Uterus (tissue), 4 donors: Measurements from ENCODE around the gene KRTAP5-11. TPM values are rescaled to one million over a fixed set of nuclear protein-coding genes. Genes with fewer than 3 reads are reported as not detected.
"Not testable (repeated sequence)": the region's sequence is repeated elsewhere in the genome, so short reads cannot be mapped to it uniquely, and the experiment has no call there.

Source experiments
- DNase-seq, 2 donors: peaks; one replicate each; pipeline ENCODE4 v3.0.0-alpha.2; 2019 to 2020
- H3K27ac ChIP-seq, 2 donors: fragments of 200-600 bp; sonication (generic); 1 replicate in 1 of 2; 2 replicates in 1 of 2; pipeline ENCODE4 v1.5.1; 2016 to 2018
- H3K27me3 ChIP-seq, 2 donors: fragments of 200-600 bp; sonication (generic); one replicate each; pipeline ENCODE4 v1.5.1; 2018 to 2019; ENCODE audit warnings: control low read depth in 1 of 2
- H3K36me3 ChIP-seq, 2 donors: fragments of 200-600 bp; sonication (generic); one replicate each; pipeline ENCODE4 v1.5.1; 2019; ENCODE audit warnings: control low read depth in 1 of 2
- H3K4me1 ChIP-seq, 2 donors: fragments of 200-600 bp; sonication (generic); one replicate each; pipeline ENCODE4 v1.5.1; 2018 to 2019; ENCODE audit warnings: control low read depth in 1 of 2
- H3K4me3 ChIP-seq, 2 donors: fragments of 200-600 bp; sonication (generic); 1 replicate in 1 of 2; 2 replicates in 1 of 2; pipeline ENCODE4 v1.5.1; 2018 to 2019; ENCODE audit warnings: mild to moderate bottlenecking in 1 of 2
- H3K9me3 ChIP-seq, 2 donors: fragments of 200-600 bp; sonication (generic); one replicate each; pipeline ENCODE4 v1.5.1; 2019; ENCODE audit warnings: control low read depth in 1 of 2
- CTCF ChIP-seq, 4 experiments: fragments of 200-600 bp in 2 of 4; fragments of 450-650 bp in 2 of 4; sonication (generic) in 2 of 4; IDR thresholded peaks; one replicate each; pipeline ENCODE4 v1.5.1; 2016 to 2019; ENCODE audit warnings: antibody characterized with exemption in 4 of 4, mild to moderate bottlenecking in 2 of 4, moderate library complexity in 1 of 4
- POLR2A ChIP-seq, 2 donors: fragments of 450-650 bp; IDR thresholded peaks; one replicate each; pipeline ENCODE4 v1.6.1; 2016; ENCODE audit warnings: antibody characterized with exemption in 2 of 2, mild to moderate bottlenecking in 1 of 2, moderate library complexity in 1 of 2
- intact Hi-C: fragments of 100-400 bp; cut with DNase I; formaldehyde crosslinking; loops from one replicate; pipeline ENCODE4 v1.15.1; 2023; ENCODE audit warnings: low total_unique reads
- total RNA-seq, 4 donors: library from RNA; depleted of rRNA in 3 of 4; stranded (reverse); fragments of >200 nt in 3 of 4; gene quantifications; one replicate each; pipeline versions ENCODE4 v1.1.0 to v1.2.4, GENCODE V29; 2014 to 2023
- donor health status: DM: yes; HTN: yes; CAD: no.

KRTAP5-11 gene
- total RNA-seq, 4 donors from 2014 or later = not detected

- H3K36me3 ChIP-seq, intact Hi-C loops, H3K27me3 ChIP-seq, DNase-seq, H3K9me3 ChIP-seq, H3K4me3 ChIP-seq, H3K27ac ChIP-seq, H3K4me1 ChIP-seq: not testable (repeated sequence)
Measured at GRCh38 chr11:71606853-71607519, 24.3 kb upstream of the KRTAP5-11 start.

GRCh38 chr11:71604798-71605488 is 22.3 kb upstream of the KRTAP5-11 start:
- H3K36me3 ChIP-seq, intact Hi-C loops, H3K9me3 ChIP-seq, H3K27ac ChIP-seq, H3K4me3 ChIP-seq, H3K27me3 ChIP-seq, H3K4me1 ChIP-seq, DNase-seq: not testable (repeated sequence)

GRCh38 chr11:71603221-71603620 is 20.5 kb upstream of the KRTAP5-11 start:
- intact Hi-C loops, H3K9me3 ChIP-seq, H3K27ac ChIP-seq, H3K4me3 ChIP-seq, H3K4me1 ChIP-seq, H3K27me3 ChIP-seq, H3K36me3 ChIP-seq, DNase-seq: not testable (repeated sequence)

GRCh38 chr11:71589546-71589920 is 6.9 kb upstream of the KRTAP5-11 start:
- intact Hi-C loops, H3K27ac ChIP-seq, DNase-seq, H3K36me3 ChIP-seq, H3K9me3 ChIP-seq, H3K27me3 ChIP-seq, H3K4me3 ChIP-seq, H3K4me1 ChIP-seq: not testable (repeated sequence)

GRCh38 chr11:71588822-71589545 is 6.3 kb upstream of the KRTAP5-11 start:
- H3K4me1 ChIP-seq, H3K27ac ChIP-seq, H3K9me3 ChIP-seq, H3K4me3 ChIP-seq, intact Hi-C loops, H3K27me3 ChIP-seq, DNase-seq, H3K36me3 ChIP-seq: not testable (repeated sequence)

GRCh38 chr11:71588314-71588713 is 5.6 kb upstream of the KRTAP5-11 start:
- H3K27me3 ChIP-seq, H3K36me3 ChIP-seq, H3K4me1 ChIP-seq, intact Hi-C loops, H3K4me3 ChIP-seq, H3K27ac ChIP-seq, H3K9me3 ChIP-seq, DNase-seq: not testable (repeated sequence)

- intact Hi-C loops, H3K36me3 ChIP-seq, H3K4me1 ChIP-seq, H3K9me3 ChIP-seq, H3K4me3 ChIP-seq, H3K27ac ChIP-seq, DNase-seq, H3K27me3 ChIP-seq: not testable (repeated sequence)
Measured at GRCh38 chr11:71585673-71586072, 3.0 kb upstream of the KRTAP5-11 start.

- H3K36me3 ChIP-seq, H3K9me3 ChIP-seq, H3K27me3 ChIP-seq, DNase-seq, H3K4me1 ChIP-seq, H3K4me3 ChIP-seq, intact Hi-C loops, H3K27ac ChIP-seq: not testable (repeated sequence)
Measured at GRCh38 chr11:71582969-71583368, 294 bp upstream of the KRTAP5-11 start.

GRCh38 chr11:71581826-71582225 is 849 bp downstream of the KRTAP5-11 start:
- no peaks in the 10 kb centered on the region for H3K9me3 ChIP-seq
- H3K27ac ChIP-seq = no peak overlapping the region
- no peaks in the 10 kb centered on the region for H3K27me3 ChIP-seq
- no peak for TF ChIP-seq CTCF (IDR thresholded peaks at IDR 0.05)
- no peak for TF ChIP-seq POLR2A (IDR thresholded peaks at IDR 0.05)
- DNase-seq = no peak
- H3K4me1 ChIP-seq = no peaks in the 10 kb centered on the region
- no peak overlapping the region for H3K4me3 ChIP-seq
- intact Hi-C loops = no loop called here
- no peaks in the 10 kb centered on the region for H3K36me3 ChIP-seq
